HepG2 (cell line): ENCODE results near the gene SLC2A2. TPM values are rescaled to one million over a fixed set of nuclear protein-coding genes. Genes with fewer than 3 reads are reported as not detected.

Experiments
- CC2D1A ChIP-seq: sonication (generic); formaldehyde crosslinking; IDR thresholded peaks from 2 replicates; pipeline ENCODE4 v1.8.1; 2023; ENCODE audit warnings: mild to moderate bottlenecking, missing genetic modification reagents
- CHCHD3 ChIP-seq: sonication (generic); formaldehyde crosslinking; IDR thresholded peaks from 2 replicates; pipeline ENCODE4 v1.8.0; 2022; ENCODE audit warnings: mild to moderate bottlenecking, missing genetic modification reagents, moderate library complexity
- DNMT3B ChIP-seq: conservative IDR thresholded peaks from 2 replicates; pipeline ENCODE4 v1.6.1; 2016; ENCODE audit warnings: missing biosample characterization, control low read depth
- ISL2 ChIP-seq: sonication (generic); formaldehyde crosslinking; IDR thresholded peaks from 2 replicates; pipeline ENCODE4 v1.5.0; 2020; ENCODE audit warnings: missing genetic modification reagents
- MTF1 ChIP-seq: sonication (generic); formaldehyde crosslinking; IDR thresholded peaks from 2 replicates; pipeline ENCODE4 v1.5.0; 2020; ENCODE audit warnings: missing genetic modification reagents
- MXD3 ChIP-seq: IDR thresholded peaks from 2 replicates; pipeline ENCODE4 v1.6.1; 2016; ENCODE audit warnings: mild to moderate bottlenecking, missing biosample characterization, missing genetic modification reagents
- MXD4 ChIP-seq: IDR thresholded peaks from 2 replicates; pipeline ENCODE4 v1.6.1; 2016; ENCODE audit warnings: mild to moderate bottlenecking, missing biosample characterization, missing genetic modification reagents
- NKX3-1 ChIP-seq: sonication (generic); formaldehyde crosslinking; IDR thresholded peaks from 2 replicates; pipeline ENCODE4 v1.5.0; 2020; ENCODE audit warnings: missing genetic modification reagents
- NR2C2 ChIP-seq: sonication (generic); formaldehyde crosslinking; IDR thresholded peaks from 2 replicates; pipeline ENCODE4 v1.4.0; 2020; ENCODE audit warnings: missing genetic modification reagents, mild to moderate bottlenecking, moderate library complexity, borderline replicate concordance
- PRMT3 ChIP-seq: sonication (generic); formaldehyde crosslinking; IDR thresholded peaks from 2 replicates; pipeline ENCODE4 v1.8.1; 2022; ENCODE audit warnings: low read depth, mild to moderate bottlenecking, moderate library complexity, missing genetic modification reagents, borderline replicate concordance
- RFX1 ChIP-seq: fragments of 450-650 bp; IDR thresholded peaks from 2 replicates; pipeline ENCODE4 v1.6.1; 2017
- SATB2 ChIP-seq: sonication (generic); formaldehyde crosslinking; IDR thresholded peaks from 2 replicates; pipeline ENCODE4 v1.5.0; 2020; ENCODE audit warnings: missing genetic modification reagents
- SMAD3 ChIP-seq: sonication (generic); formaldehyde crosslinking; IDR thresholded peaks from 2 replicates; pipeline ENCODE4 v1.4.0; 2020; ENCODE audit warnings: missing genetic modification reagents
- SOX13 ChIP-seq, 3 experiments: fragments of 450-650 bp in 1 of 3; sonication (generic) in 1 of 3; formaldehyde crosslinking in 1 of 3; IDR thresholded peaks in 2 of 3; conservative IDR thresholded peaks in 1 of 3; 2 replicates each; pipeline versions ENCODE4 v1.5.0 to v1.6.1; 2016 to 2020; ENCODE audit warnings: antibody characterized with exemption in 1 of 3, mild to moderate bottlenecking in 1 of 3, missing compliant biosample characterization in 1 of 3, missing genetic modification reagents in 1 of 3, moderate library complexity in 1 of 3
- SPEN ChIP-seq: sonication (generic); formaldehyde crosslinking; IDR thresholded peaks from 2 replicates; pipeline ENCODE4 v1.5.1; 2020; ENCODE audit warnings: low read depth, mild to moderate bottlenecking, missing genetic modification reagents
- SRY ChIP-seq: sonication (generic); formaldehyde crosslinking; IDR thresholded peaks from 2 replicates; pipeline ENCODE4 v1.8.0; 2022; ENCODE audit warnings: mild to moderate bottlenecking, missing genetic modification reagents
- TEF ChIP-seq: sonication (generic); formaldehyde crosslinking; IDR thresholded peaks from 2 replicates; pipeline ENCODE4 v1.5.0; 2020; ENCODE audit warnings: missing genetic modification reagents
- ZBTB10 ChIP-seq: sonication (generic); formaldehyde crosslinking; IDR thresholded peaks from 2 replicates; pipeline ENCODE4 v1.4.0; 2020; ENCODE audit warnings: missing genetic modification reagents, borderline replicate concordance
- ZNF101 ChIP-seq: sonication (generic); formaldehyde crosslinking; IDR thresholded peaks from 2 replicates; pipeline ENCODE4 v1.4.0; 2020; ENCODE audit warnings: mild to moderate bottlenecking, low read depth, missing genetic modification reagents, borderline replicate concordance
- ZNF512 ChIP-seq: sonication (generic); formaldehyde crosslinking; IDR thresholded peaks from 2 replicates; pipeline ENCODE4 v1.4.0; 2020; ENCODE audit warnings: mild to moderate bottlenecking, missing genetic modification reagents
- ZNF670 ChIP-seq: sonication (generic); formaldehyde crosslinking; IDR thresholded peaks from 2 replicates; pipeline ENCODE4 v1.8.0; 2022; ENCODE audit warnings: mild to moderate bottlenecking, missing genetic modification reagents, borderline replicate concordance
- ZNF7 ChIP-seq: IDR thresholded peaks from 2 replicates; pipeline ENCODE4 v1.6.1; 2016; ENCODE audit warnings: missing biosample characterization, missing genetic modification reagents
- ZNF749 ChIP-seq: sonication (generic); formaldehyde crosslinking; IDR thresholded peaks from 2 replicates; pipeline ENCODE4 v1.8.0; 2022; ENCODE audit warnings: mild to moderate bottlenecking, missing genetic modification reagents, moderate library complexity, borderline replicate concordance
- ZSCAN25 ChIP-seq: sonication (generic); formaldehyde crosslinking; IDR thresholded peaks from 2 replicates; pipeline ENCODE4 v1.8.0; 2022; ENCODE audit warnings: mild to moderate bottlenecking, missing genetic modification reagents
- polyA plus RNA-seq, 8 experiments: library from polyadenylated mRNA; depleted of rRNA in 3 of 8; stranded (reverse) in 7 of 8; unstranded in 1 of 8; fragments of >200 nt; fragmentation: Illumina TruSeq in 4 of 8; extraction: Trizol in 4 of 8; gene quantifications; 2 replicates each; pipeline versions ENCODE4 v1.2.1 to v1.2.3, GENCODE V29; 2011 to 2016; ENCODE audit warnings: low read depth in 4 of 8, missing spikeins in 1 of 8, mixed read lengths in 1 of 8; ENCODE audit not compliant: insufficient read depth in 1 of 8
- total RNA-seq, 5 experiments: library from RNA; depleted of rRNA; stranded (reverse); fragments of >200 nt; fragmentation: Illumina TruSeq; extraction: Trizol; gene quantifications; 2 replicates each; pipeline ENCODE4 v1.2.3, GENCODE V29; 2016; ENCODE audit warnings: low read depth in 1 of 5

SLC2A2 gene
- total and polyA plus RNA-seq, 2 of the 13 experiments (the other 11 are each of a cell fraction or from before 2014, with no cell fraction given) = 19.5 to 23.2 TPM

GRCh38 chr3:171044835-171045793, 18.6 kb upstream of the SLC2A2 start (continued):
- TF ChIP-seq ZBTB10 (no peak), RFX1 (no peak), MXD4 (CRISPR knock-in tag) (peak; percentile 80; the same call in 1 of the 2 replicates), ZNF749 (CRISPR knock-in tag) (peak; percentile 34; the same call in 1 of the 2 replicates), NR2C2 (CRISPR knock-in tag) (peak; percentile 71; the same call in 1 of the 2 replicates), MXD3 (CRISPR knock-in tag) (no peak), ISL2 (CRISPR knock-in tag) (peak; percentile 99), SMAD3 (CRISPR knock-in tag) (peak; percentile 98), ZSCAN25 (peak; percentile 67; the same call in 1 of the 2 replicates), DNMT3B (peak; percentile 77; the same call in 1 of the 2 replicates), CHCHD3 (CRISPR knock-in tag) (no peak), NKX3-1 (CRISPR knock-in tag) (peak; percentile 45; the same call in 1 of the 2 replicates), ZNF7 (no peak), ZNF512 (CRISPR knock-in tag) (no peak), PRMT3 (CRISPR knock-in tag) (0 out of 2 replicates have a peak, but pooled peaks have one; percentile 75), SOX13 (IDR thresholded peaks at IDR 0.05) (peak; percentile 99), SOX13 (CRISPR knock-in tag; conservative IDR thresholded peaks at IDR 0.05 in 1 of 2, IDR thresholded peaks at IDR 0.05 in 1 of 2) (peak in 1 of 2 experiments; percentile 100; a peak in 2 of 4 replicates), MTF1 (CRISPR knock-in tag) (no peak), TEF (CRISPR knock-in tag) (no peak), SPEN (CRISPR knock-in tag) (peak; percentile 29; the same call in 1 of the 2 replicates), SRY (CRISPR knock-in tag) (no peak; the same call in 1 of the 2 replicates), ZNF670 (CRISPR knock-in tag) (peak; percentile 80; the same call in 1 of the 2 replicates), ZNF101 (no peak), SATB2 (CRISPR knock-in tag) (0 out of 2 replicates have a peak, but pooled peaks have one; percentile 35), CC2D1A (no peak)
